Vagina (tissue), 2 donors: ENCODE results near the gene ACAP1.

Experiments
- CTCF ChIP-seq, 3 experiments: fragments of 450-650 bp in 2 of 3; fragments of 200-600 bp in 1 of 3; sonication (generic) in 1 of 3; IDR thresholded peaks; one replicate each; pipeline ENCODE4 v1.5.1; 2017 to 2019; ENCODE audit warnings: antibody characterized with exemption in 3 of 3, mild to moderate bottlenecking in 2 of 3, moderate library complexity in 2 of 3
- POLR2A ChIP-seq, 2 donors: fragments of 450-650 bp; IDR thresholded peaks; one replicate each; pipeline ENCODE4 v1.6.1; 2017; ENCODE audit warnings: antibody characterized with exemption in 2 of 2, mild to moderate bottlenecking in 2 of 2, moderate library complexity in 2 of 2

- TF ChIP-seq POLR2A (IDR thresholded peaks at IDR 0.05) (no peak), CTCF (IDR thresholded peaks at IDR 0.05) (no peak)
These were observed 31.7 kb downstream of the ACAP1 start for GRCh38 chr17:7367918-7368598.
